Duodenal mucosa (tissue), 2 donors: ENCODE data around the gene CD34.

Source experiments
- H3K27ac ChIP-seq: one replicate; pipeline ENCODE4 v1.7.0; 2013; ENCODE audit warnings: low read depth, low read length
- H3K27me3 ChIP-seq, 2 donors: one replicate each; pipeline ENCODE4 v1.7.0; 2013; ENCODE audit warnings: low read length in 2 of 2, control low read depth in 1 of 2; ENCODE audit not compliant: insufficient read depth in 2 of 2, control insufficient read depth in 1 of 2
- H3K36me3 ChIP-seq, 2 donors: one replicate each; pipeline ENCODE4 v1.7.0; 2013; ENCODE audit warnings: low read length in 2 of 2, control low read depth in 1 of 2; ENCODE audit not compliant: insufficient read depth in 2 of 2, control insufficient read depth in 1 of 2
- H3K4me1 ChIP-seq, 2 donors: one replicate each; pipeline ENCODE4 v1.7.0; 2013; ENCODE audit warnings: low read length in 2 of 2, control low read depth in 1 of 2; ENCODE audit not compliant: insufficient read depth in 2 of 2, control insufficient read depth in 1 of 2
- H3K4me3 ChIP-seq, 2 donors: one replicate each; pipeline ENCODE4 v1.7.0; 2013; ENCODE audit warnings: low read length in 2 of 2, low read depth in 1 of 2
- H3K9ac ChIP-seq, 2 donors: one replicate each; pipeline ENCODE4 v1.7.0; 2013; ENCODE audit warnings: low read length in 2 of 2, low read depth in 1 of 2
- H3K9me3 ChIP-seq, 2 donors: one replicate each; pipeline ENCODE4 v1.7.0; 2013; ENCODE audit warnings: low read length in 2 of 2, control low read depth in 1 of 2; ENCODE audit not compliant: control insufficient read depth in 1 of 2

CD34 gene

DNA sequence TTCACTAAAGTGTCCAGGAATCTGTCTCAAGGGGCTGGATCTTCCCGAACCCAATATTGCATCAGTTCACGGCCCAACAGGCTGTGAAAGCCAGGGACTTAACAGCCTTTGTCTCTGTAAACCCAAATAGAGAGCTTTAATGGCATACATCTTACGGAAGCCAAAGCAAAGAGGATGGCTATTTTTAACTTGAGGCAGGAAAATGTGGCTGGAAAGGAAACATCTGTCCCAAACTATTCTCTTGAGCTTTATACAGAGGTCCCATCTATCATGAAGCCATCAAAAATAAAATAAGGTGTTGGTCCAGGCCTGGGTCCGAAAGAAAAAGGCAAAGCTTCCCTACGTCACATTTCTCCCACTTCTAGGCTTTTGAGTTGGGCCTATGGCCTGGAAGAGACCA is 7.7 kb upstream of the CD34 start:
- Histone ChIP-seq H3K4me3 (no peak overlapping the region), H3K27ac (no peak overlapping the region), H3K4me1 (peaks cover 8% of the 10 kb centered on the region in 2 donors)

DNA sequence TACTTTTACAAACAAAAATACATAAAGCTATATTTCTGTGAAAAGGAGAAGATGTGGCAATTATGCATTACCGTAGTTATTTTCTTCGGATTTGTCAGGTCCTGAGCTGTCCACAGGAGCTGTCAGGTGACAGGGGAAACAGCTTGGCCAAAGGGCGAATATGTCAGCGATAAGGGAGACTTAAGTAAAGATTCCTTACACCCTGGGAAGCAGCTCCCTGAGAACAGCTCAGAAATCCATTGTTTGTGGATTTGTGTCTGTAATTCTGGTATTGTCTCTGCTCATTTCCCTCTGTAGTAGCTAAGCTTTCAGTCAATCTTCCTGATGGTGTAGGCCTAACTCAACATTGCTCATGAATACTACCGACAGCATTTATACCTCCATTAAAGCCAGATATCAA is 7.1 kb upstream of the CD34 start:
- Histone ChIP-seq H3K9me3 (no peaks in the 10 kb centered on the region), H3K4me1 (peaks cover 5 to 8% of the 10 kb centered on the region in 2 donors), H3K36me3 (no peaks in the 10 kb centered on the region), H3K27me3 (peaks cover 10% of the 10 kb centered on the region in 2 donors), H3K9ac (no peak overlapping the region), H3K27ac (no peak overlapping the region), H3K4me3 (peak overlapping the region in 1 of 2 donors; percentile 13)

More for the DNA sequence above, 7.7 kb upstream of the CD34 start:
- Histone ChIP-seq H3K9ac (no peak overlapping the region), H3K9me3 (no peaks in the 10 kb centered on the region), H3K27me3 (peaks cover 5% of the 10 kb centered on the region in 2 donors), H3K36me3 (no peaks in the 10 kb centered on the region)

DNA sequence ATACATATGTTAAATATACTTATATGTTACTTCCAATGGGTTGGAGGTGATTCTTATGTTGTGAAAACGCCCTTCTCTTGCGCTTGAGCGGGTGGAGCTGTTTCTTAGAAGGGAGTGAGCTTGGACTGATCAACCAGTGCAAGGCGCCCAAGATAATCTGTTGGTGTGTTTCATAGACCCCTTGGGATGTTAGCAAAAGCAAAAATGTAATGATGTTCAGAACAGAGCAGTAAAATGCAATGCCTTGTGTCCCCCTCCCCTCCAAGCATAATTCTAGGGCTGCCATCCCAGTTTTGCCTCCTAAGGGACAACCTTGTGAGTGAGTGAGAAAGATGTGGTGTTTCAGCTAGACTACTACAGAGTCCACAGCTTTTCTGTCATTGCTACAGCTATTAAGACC is 6.2 kb upstream of the CD34 start:
- Histone ChIP-seq H3K27ac (no peak overlapping the region), H3K9ac (no peak overlapping the region), H3K27me3 (peaks cover 18 to 20% of the 10 kb centered on the region in 2 donors), H3K9me3 (no peaks in the 10 kb centered on the region), H3K4me3 (no peak overlapping the region), H3K36me3 (no peaks in the 10 kb centered on the region), H3K4me1 (peaks cover 5 to 8% of the 10 kb centered on the region in 2 donors)

DNA sequence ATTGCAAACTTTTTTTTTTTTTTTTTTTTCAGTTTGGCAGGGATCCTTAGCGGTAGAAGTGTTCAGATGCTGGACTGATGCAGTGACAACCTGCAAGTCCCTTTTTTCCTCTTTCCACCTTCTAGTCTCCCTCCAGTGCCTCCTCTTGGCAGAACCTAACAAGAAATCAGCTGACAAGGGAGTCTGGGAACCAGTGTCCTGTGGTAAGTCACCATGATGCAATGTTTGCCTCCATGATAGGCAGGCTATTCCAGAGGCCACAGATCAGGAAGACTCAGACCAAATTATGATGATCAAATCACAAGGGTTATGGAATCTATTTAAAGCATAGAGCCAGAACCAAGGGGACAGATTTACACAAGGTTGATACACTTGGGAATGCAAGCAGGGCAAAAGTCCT is 3.0 kb upstream of the CD34 start:
- Histone ChIP-seq H3K27ac (no peak overlapping the region), H3K9ac (no peak overlapping the region), H3K27me3 (peaks cover 36 to 44% of the 10 kb centered on the region in 2 donors), H3K4me3 (no peak overlapping the region), H3K9me3 (no peaks in the 10 kb centered on the region), H3K4me1 (peaks cover 5 to 8% of the 10 kb centered on the region in 2 donors), H3K36me3 (no peaks in the 10 kb centered on the region)

DNA sequence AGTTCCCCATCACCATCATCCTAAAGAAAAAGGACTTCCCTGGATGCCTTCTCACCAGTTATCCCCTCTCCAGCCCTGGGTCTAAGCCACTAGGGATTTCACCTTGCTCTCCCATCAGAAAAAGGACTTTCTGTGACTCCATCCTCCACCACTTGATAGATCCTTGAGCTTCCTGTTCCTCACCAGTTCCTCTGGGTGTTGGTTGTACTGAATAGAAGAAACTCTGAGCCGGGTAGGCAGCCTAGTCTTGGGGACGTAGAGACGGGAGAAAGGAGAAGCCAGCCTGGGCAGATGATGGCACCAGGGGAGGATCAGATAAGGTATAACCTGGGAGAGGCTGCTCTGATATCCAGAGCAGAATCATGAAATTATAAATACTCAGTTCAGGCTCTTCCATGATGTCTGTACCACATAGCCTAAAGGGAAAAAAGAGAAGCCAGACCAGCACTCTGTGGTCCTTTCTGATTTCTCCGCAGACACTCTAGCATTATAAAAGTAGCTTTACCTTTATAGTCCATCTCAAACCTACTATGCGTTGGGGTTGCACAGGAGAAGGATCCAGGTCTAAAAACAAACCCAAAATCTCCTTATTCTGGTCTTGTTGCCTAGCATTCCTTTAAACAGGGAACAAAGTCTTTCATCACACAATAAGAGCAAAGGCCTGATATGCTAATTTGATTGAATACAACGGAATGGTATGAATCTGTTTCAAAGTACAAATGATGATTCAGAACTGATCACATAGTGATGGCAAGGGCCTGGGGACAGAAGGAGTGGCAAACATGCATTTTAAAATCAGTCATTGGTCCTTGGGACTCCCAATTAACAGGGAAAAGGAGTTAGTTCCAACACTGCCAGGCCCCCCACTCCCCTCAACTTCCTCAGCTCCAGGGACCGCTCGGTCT is 1.2 kb upstream of the CD34 start:
- H3K4me3 ChIP-seq, result no peak overlapping the region
- H3K9ac ChIP-seq, result no peak overlapping the region
- peaks cover 38 to 49% of the 10 kb centered on the region in 2 donors for H3K27me3 ChIP-seq
- H3K9me3 ChIP-seq, result no peaks in the 10 kb centered on the region
- H3K36me3 ChIP-seq, result no peaks in the 10 kb centered on the region
- no peak overlapping the region for H3K27ac ChIP-seq
- H3K4me1 ChIP-seq, result no peaks in the 10 kb centered on the region

DNA sequence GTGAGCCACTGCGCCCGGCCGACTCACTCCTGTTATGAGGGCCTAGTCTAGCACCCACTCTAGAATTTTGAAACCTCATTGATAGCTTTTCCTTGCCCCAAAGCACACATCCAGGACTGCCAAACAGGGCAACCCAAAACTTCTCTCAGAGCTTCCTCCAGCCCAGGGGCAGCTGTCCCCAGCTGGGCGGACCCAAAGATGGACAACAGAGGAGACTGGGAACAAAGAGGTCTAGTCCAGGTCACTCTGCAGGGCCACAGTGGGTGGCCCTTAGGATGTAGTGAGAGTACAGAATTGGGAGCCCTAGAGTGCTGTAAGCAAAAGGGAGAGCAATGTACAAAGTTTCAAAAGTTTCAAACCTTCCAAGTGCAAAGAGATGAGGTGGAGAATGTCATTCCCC is 1.2 kb downstream of the CD34 start:
- Histone ChIP-seq H3K27me3 (peaks cover 38 to 49% of the 10 kb centered on the region in 2 donors), H3K27ac (no peak overlapping the region), H3K4me3 (no peak overlapping the region), H3K36me3 (no peaks in the 10 kb centered on the region), H3K4me1 (no peaks in the 10 kb centered on the region), H3K9ac (no peak overlapping the region), H3K9me3 (no peaks in the 10 kb centered on the region)

DNA sequence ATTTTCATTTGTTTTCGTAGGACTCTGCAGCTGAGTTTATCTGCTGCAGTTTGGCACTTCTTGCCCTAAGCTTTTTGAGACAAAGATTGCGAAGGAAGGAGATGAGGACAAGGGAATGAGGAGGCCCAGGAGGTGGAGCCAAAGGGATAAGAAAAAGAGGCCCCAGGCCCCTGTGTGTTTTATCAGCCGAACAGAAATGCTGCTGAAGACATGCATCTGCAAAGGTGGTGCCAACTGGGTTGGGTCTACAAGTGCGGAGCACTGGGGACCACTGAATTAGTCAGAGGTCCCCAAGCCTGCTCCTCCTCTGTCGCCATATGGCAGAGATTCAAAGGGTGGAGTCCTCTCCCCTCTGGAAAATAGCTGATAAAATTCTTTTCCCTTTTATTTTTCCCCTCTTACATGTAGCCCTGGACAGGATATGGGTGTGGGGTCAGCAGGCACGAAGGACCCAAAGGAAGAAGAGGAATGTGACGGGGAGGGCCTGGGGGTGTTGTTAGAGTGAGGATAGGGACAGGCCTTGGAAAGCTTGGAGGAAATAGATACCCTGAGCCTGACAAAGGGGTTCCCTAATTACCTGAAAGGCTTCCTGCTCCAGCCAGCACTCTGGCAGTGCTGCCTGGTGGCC is 2.7 kb downstream of the CD34 start:
- Histone ChIP-seq H3K36me3 (no peaks in the 10 kb centered on the region), H3K27me3 (peaks cover 36 to 41% of the 10 kb centered on the region in 2 donors), H3K4me3 (no peak overlapping the region), H3K9me3 (no peaks in the 10 kb centered on the region), H3K4me1 (no peaks in the 10 kb centered on the region), H3K9ac (no peak overlapping the region), H3K27ac (no peak overlapping the region)

GRCh38 chr1:207904391-207904790 is 6.5 kb downstream of the CD34 start:
- Histone ChIP-seq H3K27me3 (peaks cover 4 to 7% of the 10 kb centered on the region in 2 donors), H3K4me1 (no peaks in the 10 kb centered on the region), H3K36me3 (no peaks in the 10 kb centered on the region), H3K27ac (no peak overlapping the region), H3K9ac (no peak overlapping the region), H3K9me3 (no peaks in the 10 kb centered on the region), H3K4me3 (no peak overlapping the region)

GRCh38 chr1:207903767-207904166 is 7.2 kb downstream of the CD34 start:
- no peak overlapping the region for H3K27ac ChIP-seq
- no peaks in the 10 kb centered on the region for H3K9me3 ChIP-seq
- H3K36me3 ChIP-seq, result no peaks in the 10 kb centered on the region
- H3K4me3 ChIP-seq, result no peak overlapping the region
- H3K9ac ChIP-seq, result no peak overlapping the region
- H3K27me3 ChIP-seq, result peaks cover under 1 to 3% of the 10 kb centered on the region in 2 donors
- H3K4me1 ChIP-seq, result no peaks in the 10 kb centered on the region

GRCh38 chr1:207903053-207903452 is 7.9 kb downstream of the CD34 start:
- no peaks in the 10 kb centered on the region for H3K9me3 ChIP-seq
- no peak overlapping the region for H3K4me3 ChIP-seq
- no peaks in the 10 kb centered on the region for H3K4me1 ChIP-seq
- no peaks in the 10 kb centered on the region for H3K36me3 ChIP-seq
- H3K27me3 ChIP-seq, result no peaks in the 10 kb centered on the region
- H3K9ac ChIP-seq, result no peak overlapping the region
- no peak overlapping the region for H3K27ac ChIP-seq
